Activated naive CD8-positive, alpha-beta T cell treated with anti-CD3 and anti-CD28 coated beads, Interleukin-2, amount 50 U/mL, for 16 hours (primary cell): ENCODE data around the gene PALB2.
A peak's percentile ranks its signal among the peaks of the same experiment; 100 is the strongest.
"Not testable (repeated sequence)": the region's sequence is repeated elsewhere in the genome, so short reads cannot be mapped to it uniquely, and the experiment has no call there.

ENCODE experiments used
- DNase-seq: peaks from one replicate; pipeline ENCODE4 v3.0.0-alpha.2; 2020; ENCODE audit warnings: low read depth, low spot score

Gene PALB2

GRCh38 chr16:23642246-23642774 lies 1.2 kb upstream of the PALB2 start:
- no peak for DNase-seq

- no peak for DNase-seq
Observed at GRCh38 chr16:23640615-23640930, 537 bp downstream of the PALB2 start.

- DNase-seq, result no peak
Observed at GRCh38 chr16:23635958-23636357, 5.2 kb downstream of the PALB2 start.

GRCh38 chr16:23634461-23635036 lies 6.6 kb downstream of the PALB2 start:
- no peak for DNase-seq

GRCh38 chr16:23631874-23632273 lies 9.2 kb downstream of the PALB2 start:
- DNase-seq, result not testable (repeated sequence)

- no peak for DNase-seq
Observed at GRCh38 chr16:23629516-23629915, 11.6 kb downstream of the PALB2 start.

GRCh38 chr16:23624092-23624491 lies 17.0 kb downstream of the PALB2 start:
- no peak for DNase-seq

GRCh38 chr16:23615805-23616204 lies 25.3 kb downstream of the PALB2 start:
- no peak for DNase-seq

- DNase-seq, result no peak
Observed at GRCh38 chr16:23611936-23612335, 29.2 kb downstream of the PALB2 start.

- DNase-seq, result not testable (repeated sequence)
Observed at GRCh38 chr16:23610905-23611304, 30.2 kb downstream of the PALB2 start.

GRCh38 chr16:23609929-23610328 lies 31.2 kb downstream of the PALB2 start:
- DNase-seq, result no peak

- no peak for DNase-seq
Observed at GRCh38 chr16:23608194-23608593, 32.9 kb downstream of the PALB2 start.

GRCh38 chr16:23607726-23608125 lies 33.4 kb downstream of the PALB2 start:
- no peak for DNase-seq

GRCh38 chr16:23597003-23597756 lies 43.9 kb downstream of the PALB2 start:
- no peak for DNase-seq

- DNase-seq, result peak; percentile 81
Observed at GRCh38 chr16:23595951-23596720, 45.0 kb downstream of the PALB2 start, which contains the start of gene NDUFAB1. TSS of gene NDUFAB1 (minus strand) at chr16:23596316. CDS start at chr16:23596290, 26 bp downstream.

- no peak for DNase-seq
Observed at GRCh38 chr16:23595246-23595950, 45.7 kb downstream of the PALB2 start.

- DNase-seq, result no peak
Observed at GRCh38 chr16:23594186-23594585, 46.9 kb downstream of the PALB2 start.

- no peak for DNase-seq
Observed at GRCh38 chr16:23590181-23590580, 50.9 kb downstream of the PALB2 start.

GRCh38 chr16:23587726-23588125 lies 53.4 kb downstream of the PALB2 start:
- no peak for DNase-seq

GRCh38 chr16:23584186-23585076 lies 56.7 kb downstream of the PALB2 start:
- DNase-seq, result no peak

GRCh38 chr16:23583271-23583670 lies 57.8 kb downstream of the PALB2 start:
- DNase-seq, result not testable (repeated sequence)
